WERI-Rb-1 (cell line): Measurements from ENCODE around the gene ZNF516.

ENCODE experiments used
- DNase-seq: peaks from one replicate; pipeline ENCODE4 v3.0.0-alpha.2; 2020
- H3K27ac ChIP-seq: fragments of 250-450 bp; sonication (Bioruptor Pico); 2 replicates; pipeline ENCODE4 v1.5.1; 2020; ENCODE audit warnings: mild to moderate bottlenecking, moderate library complexity
- H3K27me3 ChIP-seq: fragments of 250-450 bp; sonication (Bioruptor Pico); 2 replicates; pipeline ENCODE4 v1.5.1; 2021; ENCODE audit warnings: mild to moderate bottlenecking, low read depth, moderate library complexity; ENCODE audit not compliant: insufficient read depth, severe bottlenecking
- H3K36me3 ChIP-seq: fragments of 250-450 bp; sonication (Bioruptor Pico); 2 replicates; pipeline ENCODE4 v1.5.1; 2020; ENCODE audit warnings: mild to moderate bottlenecking, moderate library complexity
- H3K4me3 ChIP-seq: 2 replicates; pipeline ENCODE4 v1.5.1; 2011; ENCODE audit warnings: low read depth, mild to moderate bottlenecking, control low read depth, low read length
- H3K9me3 ChIP-seq: fragments of 250-450 bp; sonication (Bioruptor Pico); 2 replicates; pipeline ENCODE4 v1.5.1; 2021; ENCODE audit warnings: mild to moderate bottlenecking, moderate library complexity; ENCODE audit not compliant: severe bottlenecking
- CTCF ChIP-seq: IDR thresholded peaks from 2 replicates; pipeline ENCODE4 v1.5.1; 2011; ENCODE audit warnings: low read depth, mild to moderate bottlenecking, control low read depth, inconsistent platforms, low read length

Gene ZNF516

GRCh38 chr18:76388261-76388660 is 106.8 kb downstream of the ZNF516 start:
- peaks cover 26% of the 10 kb centered on the region for H3K36me3 ChIP-seq
- H3K9me3 ChIP-seq: peaks cover 2% of the 10 kb centered on the region
- no peaks in the 10 kb centered on the region for H3K27me3 ChIP-seq
- no peak overlapping the region for H3K27ac ChIP-seq
- no peak for TF ChIP-seq CTCF
- DNase-seq: no peak
- H3K4me3 ChIP-seq: no peak overlapping the region

- H3K27ac ChIP-seq: no peak overlapping the region
Measured at GRCh38 chr18:76387608-76388007, 107.4 kb downstream of the ZNF516 start.

GRCh38 chr18:76386886-76387285 is 108.2 kb downstream of the ZNF516 start:
- peaks cover 26% of the 10 kb centered on the region for H3K36me3 ChIP-seq
- no peak overlapping the region for H3K4me3 ChIP-seq
- no peaks in the 10 kb centered on the region for H3K27me3 ChIP-seq
- peaks cover 2% of the 10 kb centered on the region for H3K9me3 ChIP-seq
- TF ChIP-seq CTCF: no peak
- DNase-seq: no peak
- no peak overlapping the region for H3K27ac ChIP-seq

More at GRCh38 chr18:76387608-76388007, 107.4 kb downstream of the ZNF516 start:
- TF ChIP-seq CTCF: no peak
- H3K36me3 ChIP-seq: peaks cover 26% of the 10 kb centered on the region
- DNase-seq: no peak
- no peak overlapping the region for H3K4me3 ChIP-seq
- H3K9me3 ChIP-seq: peaks cover 2% of the 10 kb centered on the region
- H3K27me3 ChIP-seq: no peaks in the 10 kb centered on the region

- Histone ChIP-seq H3K4me3 (no peak overlapping the region), H3K27me3 (no peaks in the 10 kb centered on the region), H3K9me3 (peaks cover 2% of the 10 kb centered on the region), H3K36me3 (peaks cover 26% of the 10 kb centered on the region), H3K27ac (no peak overlapping the region)
- no peak for TF ChIP-seq CTCF
- no peak for DNase-seq
Measured at GRCh38 chr18:76386071-76386470, 109.0 kb downstream of the ZNF516 start.

GRCh38 chr18:76385681-76385975 is 109.4 kb downstream of the ZNF516 start:
- DNase-seq: no peak
- no peak overlapping the region for H3K27ac ChIP-seq
- H3K27me3 ChIP-seq: no peaks in the 10 kb centered on the region
- H3K36me3 ChIP-seq: peaks cover 26% of the 10 kb centered on the region
- no peak for TF ChIP-seq CTCF
- no peak overlapping the region for H3K4me3 ChIP-seq
- H3K9me3 ChIP-seq: peaks cover 2% of the 10 kb centered on the region

- H3K4me3 ChIP-seq: no peak overlapping the region
- H3K27ac ChIP-seq: no peak overlapping the region
Measured at GRCh38 chr18:76384861-76385680, 110.0 kb downstream of the ZNF516 start.

More at GRCh38 chr18:76384861-76385680, 110.0 kb downstream of the ZNF516 start:
- Histone ChIP-seq H3K36me3 (peaks cover 26% of the 10 kb centered on the region), H3K27me3 (no peaks in the 10 kb centered on the region), H3K9me3 (peaks cover 2% of the 10 kb centered on the region)
- TF ChIP-seq CTCF: no peak
- DNase-seq: no peak
